ENCODE results near the gene TTLL10. TPM values are rescaled to one million over a fixed set of nuclear protein-coding genes. Genes with fewer than 3 reads are reported as not detected.

Gene TTLL10
- total RNA-seq: 0.24 TPM
- long read RNA-seq: 0 reads

DNA sequence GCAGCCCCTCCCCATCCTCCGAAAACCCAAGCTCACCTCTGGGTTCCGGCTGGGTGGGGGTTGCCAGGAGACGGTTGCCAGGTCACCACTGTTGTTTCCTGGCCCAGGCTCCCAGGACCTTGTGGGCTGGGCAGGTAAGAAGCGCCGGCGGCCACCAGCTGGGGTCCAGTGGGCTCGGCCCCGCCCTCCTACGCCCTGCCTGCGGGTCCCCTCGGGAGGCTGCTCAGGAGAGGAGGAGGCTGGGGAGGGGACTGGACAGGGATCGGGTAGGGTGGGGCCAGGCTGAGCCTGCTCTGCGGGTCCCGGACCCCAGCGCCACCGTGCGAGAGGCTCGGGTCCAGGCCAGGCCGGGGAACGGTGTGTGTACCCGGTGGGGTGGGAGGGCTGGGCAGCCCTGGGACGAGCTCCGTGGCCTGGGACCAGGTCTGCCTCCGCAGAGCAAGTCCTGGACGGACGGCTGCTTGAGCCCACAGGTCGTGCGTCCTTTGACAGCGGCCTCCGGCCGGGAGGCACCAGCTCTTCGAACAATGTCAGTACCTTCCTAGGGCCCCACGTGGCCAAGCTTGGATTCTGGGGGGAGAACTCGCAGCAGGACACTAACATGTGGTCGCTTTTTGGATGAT lies at the start of gene TTLL10:
Gene TTLL10, plus strand, starts transcription at position 88 of the 623 bp plus-strand sequence. CDS start 5,336 bp downstream, outside the sequence.
- no peak for ATAC-seq
- intact Hi-C loops (cut with DNase I): no loop called here
- no peak for DNase-seq (ENCODE audit: missing footprints)

DNA sequence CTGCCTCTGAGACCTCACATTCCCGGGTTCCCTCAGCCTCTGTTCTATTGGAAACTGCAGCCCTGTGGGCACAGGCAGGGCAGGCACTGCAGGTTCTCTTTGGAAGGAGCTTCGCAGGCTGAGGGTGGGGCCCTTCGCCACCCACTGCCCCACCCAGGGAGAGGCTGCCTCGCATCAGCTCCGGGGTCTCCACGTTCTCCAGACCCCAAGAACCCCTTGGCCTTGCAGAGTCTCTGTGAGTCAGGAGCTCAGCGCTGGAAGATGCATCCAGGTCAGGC lies 49.2 kb upstream of the TTLL10 start:
- no peak for ATAC-seq
- intact Hi-C loops (cut with DNase I): loop anchor here (5.0 kb wide), 2 partner anchors 108 to 128 kb away; partner anchors contain the start of genes B3GALT6 and SDF4

GRCh38 chr1:1124786-1125642 lies 48.7 kb upstream of the TTLL10 start:
- intact Hi-C loops (cut with DNase I): loop anchor here (5.0 kb wide), 2 partner anchors 107 to 127 kb away; partner anchors contain the start of genes B3GALT6 and SDF4
- ATAC-seq: no peak
- peak; percentile 45 for DNase-seq (ENCODE audit: missing footprints)

More for the DNA sequence above, 49.2 kb upstream of the TTLL10 start:
- DNase-seq (ENCODE audit: missing footprints): no peak

GRCh38 chr1:1125945-1126344 lies 47.7 kb upstream of the TTLL10 start:
- intact Hi-C loops (cut with DNase I): no loop called here
- ATAC-seq: no peak
- peak; percentile 32 for DNase-seq (ENCODE audit: missing footprints)

- ATAC-seq (no peak), DNase-seq (ENCODE audit: missing footprints) (no peak)
- intact Hi-C loops (cut with DNase I): no loop called here
Measured at GRCh38 chr1:1127551-1128451, 45.9 kb upstream of the TTLL10 start.

DNA sequence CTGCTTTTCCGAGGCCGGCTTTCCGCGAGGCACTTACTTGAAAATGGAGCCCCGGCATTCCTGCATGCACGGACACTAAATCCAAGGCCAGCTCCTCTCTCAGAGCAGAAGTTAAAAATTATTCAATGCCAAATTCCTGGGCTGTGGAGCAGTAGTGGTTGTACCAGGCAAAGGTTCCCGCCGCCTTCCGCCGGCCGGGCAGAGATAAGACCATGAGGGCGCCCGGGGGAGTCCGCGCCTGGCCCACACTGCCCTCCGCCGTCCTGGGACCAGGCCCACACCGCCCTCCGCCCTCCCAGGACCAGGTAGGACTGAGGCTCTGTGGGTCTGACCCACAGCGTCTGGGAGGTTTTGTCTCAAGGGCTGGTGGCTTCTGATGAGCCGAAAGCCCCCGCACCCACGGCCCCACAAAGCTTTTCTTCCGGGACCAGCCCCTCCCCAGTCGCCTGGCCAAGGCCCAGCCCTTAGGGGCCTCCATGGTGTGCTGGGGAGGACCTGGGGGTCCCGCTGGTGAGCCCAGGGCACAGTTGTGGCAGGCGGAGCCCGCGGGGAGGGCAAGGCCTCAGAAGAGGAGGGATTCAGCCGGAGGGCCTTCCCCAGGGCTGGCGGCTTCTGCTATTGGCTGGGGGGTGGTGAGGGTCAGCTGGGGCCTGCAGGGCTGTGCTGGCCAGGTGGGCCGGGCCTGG lies 45.1 kb upstream of the TTLL10 start:
- intact Hi-C loops (cut with DNase I): no loop called here
- DNase-seq (ENCODE audit: missing footprints) (no peak), ATAC-seq (no peak)

- DNase-seq (ENCODE audit: missing footprints) (peak; percentile 37), ATAC-seq (no peak)
- intact Hi-C loops (cut with DNase I): no loop called here
Measured at GRCh38 chr1:1129381-1129821, 44.3 kb upstream of the TTLL10 start.

- no peak for ATAC-seq
Measured at GRCh38 chr1:1130206-1131120, 43.2 kb upstream of the TTLL10 start.

DNA sequence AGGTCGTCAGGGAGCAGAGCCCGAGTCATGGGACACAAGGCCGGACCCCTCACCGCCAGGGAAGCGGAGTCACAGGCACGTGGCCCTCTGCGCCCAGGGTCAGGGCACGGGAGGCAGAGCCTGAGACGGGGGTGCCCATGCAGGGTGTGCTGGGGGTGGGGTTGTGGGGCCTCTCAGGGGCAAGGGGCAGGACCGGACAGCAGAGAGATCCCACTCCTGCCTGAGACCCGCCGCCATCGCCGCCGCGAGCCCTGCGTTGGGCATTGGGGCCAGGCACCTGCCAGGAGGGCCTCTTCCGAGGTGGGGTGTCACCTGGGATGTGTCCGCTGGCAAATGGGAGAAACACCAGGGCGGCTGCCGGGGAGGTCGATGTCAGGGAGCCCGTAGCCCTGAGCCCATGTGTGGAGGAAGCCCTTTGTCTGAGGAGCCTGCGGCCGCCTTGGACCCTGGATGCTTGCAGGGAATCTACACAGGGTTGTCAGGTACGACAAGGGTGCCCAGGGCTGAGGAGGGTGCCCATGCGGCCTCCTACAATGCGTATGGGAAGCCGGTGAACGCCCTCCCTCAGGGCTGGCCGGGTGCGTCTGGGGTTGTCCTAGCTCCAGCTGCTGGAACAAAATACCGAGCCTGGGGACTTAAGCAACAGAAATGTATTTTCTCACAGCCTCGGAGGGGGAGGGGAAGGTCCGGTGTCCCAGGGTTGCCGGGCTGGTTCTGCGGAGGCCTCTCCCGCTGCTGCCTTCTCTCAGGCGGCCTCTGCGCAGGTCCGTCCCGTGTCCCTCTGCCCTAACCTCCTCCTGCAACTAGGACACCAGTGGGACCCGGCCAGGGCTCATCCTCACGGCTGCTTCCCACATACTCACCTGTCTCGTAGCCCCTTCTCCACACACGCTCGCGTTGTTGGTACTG lies 41.4 kb upstream of the TTLL10 start:
- no peak for ATAC-seq
- peak; percentile 67 for DNase-seq (ENCODE audit: missing footprints)
- intact Hi-C loops (cut with DNase I): no loop called here

More at GRCh38 chr1:1130206-1131120, 43.2 kb upstream of the TTLL10 start:
- peak; percentile 45 for DNase-seq (ENCODE audit: missing footprints)
- intact Hi-C loops (cut with DNase I): no loop called here

DNA sequence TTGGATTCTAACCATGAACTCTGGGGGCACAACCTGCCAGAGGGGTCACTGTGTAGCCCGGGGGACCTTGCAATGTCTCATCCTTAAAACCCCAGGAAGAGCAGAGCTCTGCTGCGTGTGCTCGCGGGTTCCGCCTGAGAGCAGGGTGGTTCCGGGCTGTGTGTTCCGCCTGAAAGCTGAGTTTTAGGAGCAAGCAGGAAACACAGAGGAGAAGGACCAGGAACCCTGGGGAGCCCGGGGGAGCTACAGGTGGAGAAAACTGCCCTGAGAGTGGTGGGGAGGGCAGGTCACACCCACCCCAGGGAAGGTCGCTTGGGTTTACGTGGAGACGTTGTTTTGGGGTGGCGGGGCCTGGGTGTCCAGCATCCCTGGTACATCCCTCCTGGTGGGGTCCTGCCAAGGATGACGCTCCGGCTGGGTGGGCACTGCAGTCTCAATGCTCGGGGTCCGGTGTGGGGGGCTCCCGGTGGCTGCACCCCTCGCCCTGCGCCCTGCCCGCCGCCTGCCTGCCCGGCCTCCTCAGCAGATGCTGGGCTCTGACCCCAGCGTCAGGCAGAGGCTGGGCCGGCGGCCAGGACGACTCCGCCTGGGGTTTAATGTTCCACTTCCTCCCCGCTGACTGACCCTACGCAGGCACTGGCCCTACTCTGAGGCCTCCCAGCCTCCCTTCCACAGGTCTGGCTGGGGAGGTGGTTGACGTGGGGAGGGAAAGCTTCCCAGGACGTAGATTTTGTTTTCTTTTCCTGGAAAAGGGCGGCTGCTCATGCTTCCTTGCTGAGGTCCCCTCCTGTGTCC lies 40.5 kb upstream of the TTLL10 start:
- no peak for DNase-seq (ENCODE audit: missing footprints)
- ATAC-seq: peak; percentile 37
- intact Hi-C loops (cut with DNase I): no loop called here

- no peak for ATAC-seq
- intact Hi-C loops (cut with DNase I): no loop called here
- no peak for DNase-seq (ENCODE audit: missing footprints)
Measured at GRCh38 chr1:1134300-1134970, 39.2 kb upstream of the TTLL10 start.

GRCh38 chr1:1135339-1136136 lies 38.1 kb upstream of the TTLL10 start:
- DNase-seq (ENCODE audit: missing footprints) (no peak), ATAC-seq (peak; percentile 15)
- intact Hi-C loops (cut with DNase I): no loop called here

- no peak for DNase-seq (ENCODE audit: missing footprints)
- no peak for ATAC-seq
- intact Hi-C loops (cut with DNase I): no loop called here
Measured at GRCh38 chr1:1136547-1137230, 37.0 kb upstream of the TTLL10 start.
